ENCODE measurements around the gene CCT8.

GRCh38 chr21:29115899-29116298 lies 42.5 kb upstream of the CCT8 start:
- TF ChIP-seq CTCF (IDR thresholded peaks at IDR 0.05), result no peak
- no peak for TF ChIP-seq POLR2A (IDR thresholded peaks at IDR 0.05)
- no peak for TF ChIP-seq EP300 (IDR thresholded peaks at IDR 0.05)

All from tibial nerve (tissue), 4 donors.